Keratinocyte (primary cell): ENCODE measurements around the gene DMRT1. TPM values are rescaled to one million over a fixed set of nuclear protein-coding genes. Genes with fewer than 3 reads are reported as not detected.

Experiments used
- DNase-seq: peaks from one replicate; pipeline ENCODE4 v3.0.0-alpha.2; 2011; ENCODE audit warnings: low read depth, missing footprints, low spot score
- FAIRE-seq: peaks from 2 replicates; lab custom pipeline; 2011; peaks lifted over from hg19 to GRCh38; lab: Jason Lieb, UNC
- H2AFZ ChIP-seq: 2 replicates; pipeline ENCODE4 v1.6.0; 2012; ENCODE audit warnings: low read length, control low read depth, inconsistent platforms; ENCODE audit not compliant: control insufficient read depth
- H3K27ac ChIP-seq: 2 replicates; pipeline ENCODE4 v1.5.1; 2011; ENCODE audit warnings: low read length; ENCODE audit not compliant: control insufficient read depth, insufficient read depth
- H3K27me3 ChIP-seq: 3 replicates; pipeline ENCODE4 v1.6.0; 2011; ENCODE audit warnings: low read length; ENCODE audit not compliant: control insufficient read depth, insufficient read depth; ENCODE audit errors: extremely low read depth
- H3K36me3 ChIP-seq, 2 experiments: 2 replicates in 1 of 2; 3 replicates in 1 of 2; pipeline ENCODE4 v1.5.1; 2011; ENCODE audit warnings: low read length in 2 of 2, mild to moderate bottlenecking in 1 of 2; ENCODE audit not compliant: control insufficient read depth in 2 of 2, insufficient read depth in 2 of 2; ENCODE audit errors: extremely low read depth in 1 of 2
- H3K4me1 ChIP-seq: 3 replicates; pipeline ENCODE4 v1.5.1; 2011; ENCODE audit warnings: low read length; ENCODE audit not compliant: control insufficient read depth, insufficient read depth; ENCODE audit errors: extremely low read depth
- H3K4me2 ChIP-seq: 3 replicates; pipeline ENCODE4 v1.6.0; 2011; ENCODE audit warnings: low read depth, low read length; ENCODE audit not compliant: control insufficient read depth, insufficient read depth; ENCODE audit errors: extremely low read depth
- H3K4me3 ChIP-seq, 3 experiments: fragments of 200-600 bp in 1 of 3; sonication (generic) in 1 of 3; 2 replicates in 2 of 3; 3 replicates in 1 of 3; pipeline ENCODE4 v1.5.1; 2011 to 2016; ENCODE audit warnings: low read length in 3 of 3, mild to moderate bottlenecking in 3 of 3, control low read depth in 2 of 3, inconsistent platforms in 1 of 3, low read depth in 1 of 3, mixed read lengths in 1 of 3, mixed run types in 1 of 3, moderate library complexity in 1 of 3; ENCODE audit not compliant: control insufficient read depth in 2 of 3, insufficient read depth in 2 of 3; ENCODE audit errors: extremely low read depth in 1 of 3
- H3K79me2 ChIP-seq: 2 replicates; pipeline ENCODE4 v1.6.0; 2012; ENCODE audit warnings: low read length; ENCODE audit not compliant: control insufficient read depth, insufficient read depth
- H3K9ac ChIP-seq: 3 replicates; pipeline ENCODE4 v1.6.0; 2011; ENCODE audit warnings: low read length; ENCODE audit not compliant: control insufficient read depth, insufficient read depth; ENCODE audit errors: extremely low read depth
- H3K9me1 ChIP-seq: 3 replicates; pipeline ENCODE4 v1.6.0; 2011; ENCODE audit warnings: low read length; ENCODE audit not compliant: control insufficient read depth, insufficient read depth; ENCODE audit errors: extremely low read depth
- H3K9me3 ChIP-seq: 2 replicates; pipeline ENCODE4 v1.5.1; 2012; ENCODE audit warnings: low read depth, low read length; ENCODE audit not compliant: control insufficient read depth
- H4K20me1 ChIP-seq: 3 replicates; pipeline ENCODE4 v1.6.0; 2011; ENCODE audit warnings: low read length; ENCODE audit not compliant: control insufficient read depth, insufficient read depth; ENCODE audit errors: extremely low read depth
- CTCF ChIP-seq, 3 experiments: IDR thresholded peaks in 1 of 3; conservative IDR thresholded peaks in 1 of 3; optimal IDR thresholded peaks in 1 of 3; 2 replicates in 2 of 3; 3 replicates in 1 of 3; pipeline versions ENCODE3 to v1.5.1; 2011; ENCODE audit warnings: low read length in 3 of 3, mild to moderate bottlenecking in 3 of 3, moderate library complexity in 2 of 3, control low read depth in 1 of 3, inconsistent platforms in 1 of 3; ENCODE audit not compliant: insufficient read depth in 2 of 3; ENCODE audit errors: extremely low read depth in 1 of 3
- EZH2 ChIP-seq: IDR thresholded peaks from one replicate; pipeline ENCODE4 v1.6.1; 2012; ENCODE audit warnings: inconsistent platforms, mild to moderate bottlenecking, low read length, moderate library complexity
- dilution Hi-C: fragments of 300-500 bp; cut with MboI; formaldehyde crosslinking; loops from one replicate; pipeline ENCODE4 v1.7.0; 2020; ENCODE audit warnings: low sequenced_read_pairs; ENCODE audit not compliant: extremely low pct_ligation_motif_present
- polyA plus RNA-seq, 5 experiments: library from polyadenylated mRNA; depleted of rRNA in 3 of 5; stranded (reverse) in 3 of 5; stranded (forward) in 1 of 5; unstranded in 1 of 5; fragments of >200 nt; gene quantifications; 1 replicate in 1 of 5; 2 replicates in 3 of 5; 3 replicates in 1 of 5; pipeline versions ENCODE4 v1.2.1 to v1.2.3, GENCODE V29; 2011 to 2012; ENCODE audit warnings: missing spikeins in 2 of 5, low read depth in 1 of 5, low replicate concordance in 1 of 5

The DMRT1 gene
- polyA plus RNA-seq, 1 donor (not counting 4 experiments of a cell fraction or from before 2014, with no cell fraction given): not detected

GRCh38 chr9:947985-948384 is 106.5 kb downstream of the DMRT1 start:
- Histone ChIP-seq H3K4me2 (no peak overlapping the region), H3K36me3 (no peaks in the 10 kb centered on the region), H3K27ac (no peak overlapping the region), H3K4me1 (no peaks in the 10 kb centered on the region), H3K9me3 (no peaks in the 10 kb centered on the region), H3K9me1 (no peaks in the 10 kb centered on the region), H3K79me2 (no peaks in the 10 kb centered on the region), H3K4me3 (no peak overlapping the region), H3K9ac (no peak overlapping the region), H4K20me1 (no peaks in the 10 kb centered on the region), H2AFZ (no peak overlapping the region), H3K27me3 (peaks cover 6% of the 10 kb centered on the region)
- dilution Hi-C loops: no loop called here
- DNase-seq (no peak), FAIRE-seq (no peak)
- TF ChIP-seq CTCF (optimal IDR thresholded peaks at IDR 0.05 in 1 of 3, IDR thresholded peaks at IDR 0.05 in 1 of 3, conservative IDR thresholded peaks at IDR 0.05 in 1 of 3; ENCODE audit: extremely low read depth in 1 of 3, insufficient read depth in 2 of 3, low read length in 3 of 3) (no peak), EZH2 (no peak)

- DNase-seq (no peak), FAIRE-seq (no peak)
- no peaks in the 10 kb centered on the region for H3K9me3 ChIP-seq
- H3K36me3 ChIP-seq: no peaks in the 10 kb centered on the region
- no peaks in the 10 kb centered on the region for H3K79me2 ChIP-seq
- H3K4me1 ChIP-seq: no peaks in the 10 kb centered on the region
- no peak overlapping the region for H3K4me2 ChIP-seq
- H3K9ac ChIP-seq: no peak overlapping the region
- peaks cover 6% of the 10 kb centered on the region for H3K27me3 ChIP-seq
- H3K27ac ChIP-seq: no peak overlapping the region
- no peak overlapping the region for H3K4me3 ChIP-seq
- H3K9me1 ChIP-seq: no peaks in the 10 kb centered on the region
- H2AFZ ChIP-seq: no peak overlapping the region
- H4K20me1 ChIP-seq: no peaks in the 10 kb centered on the region
- dilution Hi-C loops: no loop called here
- TF ChIP-seq CTCF (optimal IDR thresholded peaks at IDR 0.05 in 1 of 3, IDR thresholded peaks at IDR 0.05 in 1 of 3, conservative IDR thresholded peaks at IDR 0.05 in 1 of 3; ENCODE audit: extremely low read depth in 1 of 3, insufficient read depth in 2 of 3, low read length in 3 of 3) (no peak), EZH2 (no peak)
These were observed 107.0 kb downstream of the DMRT1 start for GRCh38 chr9:948497-948896.
